ENCODE results near the gene RAB12. TPM values are rescaled to one million over a fixed set of nuclear protein-coding genes. Genes with fewer than 3 reads are reported as not detected.
"Not testable (repeated sequence)": the region's sequence is repeated elsewhere in the genome, so short reads cannot be mapped to it uniquely, and the experiment has no call there.

Gene RAB12, protein sequence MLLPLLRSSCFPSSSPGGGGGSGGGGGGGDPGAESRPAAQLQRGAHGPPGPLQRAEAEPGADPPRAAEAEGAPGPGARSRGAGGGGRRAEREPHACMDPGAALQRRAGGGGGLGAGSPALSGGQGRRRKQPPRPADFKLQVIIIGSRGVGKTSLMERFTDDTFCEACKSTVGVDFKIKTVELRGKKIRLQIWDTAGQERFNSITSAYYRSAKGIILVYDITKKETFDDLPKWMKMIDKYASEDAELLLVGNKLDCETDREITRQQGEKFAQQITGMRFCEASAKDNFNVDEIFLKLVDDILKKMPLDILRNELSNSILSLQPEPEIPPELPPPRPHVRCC
- 30.8 and 35.3 TPM in 2 replicates for total RNA-seq (2014; rRNA removed; shearing (Covaris generic))
- 23.4 and 25.9 TPM in 2 replicates for polyA plus RNA-seq (2015; cell fraction: cytosol; rRNA removed)
- polyA plus RNA-seq (2015; cell fraction: nucleus; rRNA removed), result 36.2 and 48.4 TPM in 2 replicates

DNA sequence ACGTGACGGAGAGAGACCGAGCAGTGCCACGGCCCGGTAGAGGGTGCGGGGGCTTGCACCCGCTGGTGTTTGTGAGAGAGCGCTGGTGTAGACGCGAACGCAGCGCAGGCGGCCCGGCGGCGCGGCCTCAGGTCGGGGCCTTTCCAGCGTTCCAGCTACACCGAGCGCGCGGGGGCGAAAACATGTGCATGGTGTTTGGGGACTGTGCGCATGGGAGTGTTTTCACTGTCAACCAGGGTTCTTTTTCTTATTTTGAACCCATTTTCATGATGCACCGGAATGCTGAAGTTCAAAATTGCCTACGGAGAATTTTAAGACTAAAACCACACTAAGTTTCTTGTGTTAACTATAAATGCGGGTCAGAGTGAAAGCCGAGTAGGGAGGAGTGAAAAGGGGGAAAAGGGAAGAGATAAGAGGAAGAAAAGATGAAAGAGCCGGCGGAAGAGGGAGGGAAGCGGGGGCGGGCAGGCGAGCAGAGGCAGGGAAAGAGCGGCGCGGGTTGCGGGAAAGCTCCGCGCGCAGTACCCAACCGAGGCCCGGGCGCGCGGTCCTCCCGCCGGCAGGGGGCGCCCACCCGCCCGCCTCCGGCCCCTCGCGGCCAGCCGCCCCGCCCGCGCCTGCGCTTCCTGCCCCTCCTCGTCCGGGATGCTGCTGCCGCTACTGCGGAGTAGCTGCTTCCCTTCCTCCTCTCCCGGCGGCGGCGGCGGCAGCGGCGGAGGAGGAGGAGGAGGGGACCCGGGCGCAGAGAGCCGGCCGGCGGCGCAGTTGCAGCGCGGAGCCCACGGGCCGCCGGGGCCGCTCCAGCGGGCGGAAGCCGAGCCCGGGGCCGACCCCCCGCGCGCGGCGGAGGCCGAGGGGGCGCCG is at the start of gene RAB12:
TSS of gene RAB12 (plus strand) at position 643 of the 864 bp plus-strand sequence. CDS start at position 646, 3 bp downstream.
- peak; percentile 76 for DNase-seq (ENCODE audit: low read depth, low spot score)

DNA sequence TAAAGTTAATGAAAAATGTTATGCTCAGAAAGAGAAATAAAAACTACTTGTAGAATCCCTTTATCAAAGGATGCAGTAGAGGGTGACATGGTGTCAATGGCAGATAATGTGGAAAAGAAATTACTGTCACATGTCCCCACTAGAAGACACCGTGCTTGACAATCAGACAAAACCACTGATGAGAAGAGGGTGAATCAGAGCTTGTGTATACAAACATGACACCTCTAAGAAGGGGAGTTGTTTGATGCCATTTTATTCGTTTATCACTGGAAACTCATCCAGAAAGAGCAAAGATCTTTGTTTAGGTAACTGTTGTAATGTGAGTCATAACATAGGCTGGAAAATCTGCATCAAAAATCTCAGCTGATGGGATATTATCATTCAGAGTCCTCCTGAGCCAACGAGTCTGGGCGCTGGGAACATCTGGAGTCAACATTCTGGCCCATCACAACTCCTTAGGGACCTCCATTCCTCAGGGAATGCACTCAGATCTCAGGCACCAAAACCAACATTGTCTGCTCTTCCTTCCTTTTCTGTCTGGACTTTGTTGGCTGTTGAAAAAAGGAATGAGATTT is 49.5 kb upstream of the RAB12 start:
- in situ Hi-C loops (cut with HindIII; ENCODE audit: low pct_unique_long_range_greater_than_20kb, low sequenced_read_pairs), result no loop called here
- DNase-seq (ENCODE audit: low read depth, low spot score), result no peak

More for the DNA sequence above, at the start of gene RAB12:
- in situ Hi-C loops (cut with HindIII; ENCODE audit: low pct_unique_long_range_greater_than_20kb, low sequenced_read_pairs), result no loop called here

DNA sequence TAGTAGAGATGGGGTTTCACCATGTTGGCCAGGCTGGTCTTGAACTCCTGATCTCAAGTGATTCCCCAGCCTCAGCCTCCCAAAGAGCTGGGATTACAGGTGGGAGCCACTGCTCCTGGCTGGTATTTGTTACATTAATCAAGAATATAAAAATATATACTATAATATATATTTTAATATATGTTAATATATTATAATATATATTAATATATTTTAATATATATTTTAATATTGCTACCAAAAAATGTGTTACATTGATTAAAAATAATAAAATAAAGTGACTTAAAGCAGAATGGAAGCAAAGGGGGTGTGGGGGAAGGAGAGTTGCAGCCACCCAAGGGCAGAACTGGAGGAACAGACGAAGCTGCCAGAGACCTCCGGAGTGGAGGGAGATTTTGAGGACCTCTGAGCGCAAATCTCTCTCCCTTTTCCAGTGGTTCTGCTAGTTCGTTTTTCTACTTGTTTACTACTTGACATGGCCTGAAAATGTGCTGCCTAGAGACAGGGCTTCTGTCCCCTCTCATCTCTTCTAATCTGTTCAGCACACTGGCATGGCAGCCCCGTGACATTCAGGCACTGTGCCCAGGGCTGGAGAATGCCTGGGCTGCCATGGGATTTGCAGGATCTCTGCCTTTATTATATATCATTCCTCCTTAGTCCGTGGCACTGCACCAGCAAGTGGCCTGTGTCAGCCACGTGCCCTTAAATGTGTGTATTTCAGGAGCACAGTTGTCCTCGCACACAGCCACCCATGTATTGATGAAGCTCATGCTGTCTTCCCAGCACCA is 47.9 kb upstream of the RAB12 start:
- in situ Hi-C loops (cut with HindIII; ENCODE audit: low pct_unique_long_range_greater_than_20kb, low sequenced_read_pairs), result no loop called here
- no peak for DNase-seq (ENCODE audit: low read depth, low spot score)

DNA sequence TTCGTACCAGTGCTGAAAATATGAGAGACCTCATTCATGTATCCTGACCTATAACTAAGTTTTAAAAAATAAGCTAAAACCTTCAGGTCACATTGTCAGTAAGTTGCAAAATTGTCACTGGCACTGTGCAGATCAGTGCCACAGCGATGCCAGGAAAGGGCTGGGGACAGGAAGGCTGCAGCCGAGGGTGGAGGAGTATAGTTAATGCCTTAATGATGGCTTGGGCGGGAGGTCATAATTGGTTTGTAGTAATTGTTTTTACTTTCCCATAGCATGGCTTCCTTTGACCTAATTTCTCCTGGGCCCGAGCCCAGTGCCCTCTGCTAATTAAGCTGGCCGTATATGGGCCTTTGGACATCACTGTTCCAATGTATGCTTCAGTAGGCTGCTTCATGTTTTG is 47.2 kb upstream of the RAB12 start:
- in situ Hi-C loops (cut with HindIII; ENCODE audit: low pct_unique_long_range_greater_than_20kb, low sequenced_read_pairs), result no loop called here
- DNase-seq (ENCODE audit: low read depth, low spot score), result no peak

DNA sequence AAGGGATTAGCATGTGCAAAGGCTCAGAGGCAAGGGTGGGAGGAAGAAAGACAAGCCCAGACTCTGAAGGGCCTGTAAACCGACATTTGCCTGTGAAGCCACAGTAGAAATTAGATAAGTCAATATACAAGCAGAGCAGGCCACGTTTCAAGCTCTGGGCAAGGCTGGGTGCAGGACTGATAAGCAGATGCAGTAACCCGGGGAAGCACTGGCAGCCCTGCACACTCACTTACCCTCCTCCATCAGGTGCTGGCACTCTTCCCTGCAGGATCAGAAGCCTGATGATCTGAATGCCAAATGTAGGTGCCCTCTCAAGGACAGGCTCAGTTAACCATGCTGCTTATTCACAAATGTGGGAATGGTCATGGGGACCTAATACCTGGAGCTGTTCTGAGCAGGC is 46.3 kb upstream of the RAB12 start:
- no peak for DNase-seq (ENCODE audit: low read depth, low spot score)
- in situ Hi-C loops (cut with HindIII; ENCODE audit: low pct_unique_long_range_greater_than_20kb, low sequenced_read_pairs), result no loop called here

DNA sequence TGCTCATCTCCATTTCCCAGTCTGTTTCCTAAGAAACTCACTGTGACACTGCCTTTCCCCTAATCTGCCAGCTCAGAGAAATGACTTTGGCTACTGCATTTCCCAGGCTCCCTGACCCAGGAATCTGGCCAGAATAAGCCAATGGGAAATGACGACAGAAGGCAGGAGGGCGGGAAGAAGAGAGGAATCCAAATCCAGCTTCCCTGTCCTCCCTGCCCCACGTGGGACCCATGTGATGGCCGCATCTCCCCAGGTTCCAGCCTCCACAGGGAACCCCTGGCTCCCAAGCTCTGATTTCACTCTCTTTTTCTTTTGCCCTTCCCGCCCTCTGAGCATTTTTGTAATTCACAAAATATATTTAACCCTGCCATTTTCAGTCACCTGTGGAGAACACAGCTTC is 37.8 kb upstream of the RAB12 start:
- in situ Hi-C loops (cut with HindIII; ENCODE audit: low pct_unique_long_range_greater_than_20kb, low sequenced_read_pairs), result no loop called here
- DNase-seq (ENCODE audit: low read depth, low spot score), result no peak

DNA sequence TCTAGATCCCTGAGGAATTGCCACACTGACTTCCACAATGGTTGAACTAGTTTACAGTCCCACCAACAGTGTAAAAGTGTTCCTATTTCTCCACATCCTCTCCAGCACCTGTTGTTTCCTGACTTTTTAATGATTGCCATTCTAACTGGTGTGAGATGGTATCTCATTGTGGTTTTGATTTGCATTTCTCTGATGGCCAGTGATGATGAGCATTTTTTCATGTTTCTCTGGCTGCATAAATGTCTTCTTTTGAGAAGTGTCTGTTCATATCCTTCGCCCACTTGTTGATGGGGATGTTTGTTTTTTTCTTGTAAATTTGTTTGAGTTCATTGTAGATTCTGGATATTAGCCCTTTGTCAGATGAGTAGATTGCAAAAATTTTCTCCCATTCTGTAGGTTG is 35.5 kb upstream of the RAB12 start:
- in situ Hi-C loops (cut with HindIII; ENCODE audit: low pct_unique_long_range_greater_than_20kb, low sequenced_read_pairs); DNase-seq (ENCODE audit: low read depth, low spot score): not testable (repeated sequence)

DNA sequence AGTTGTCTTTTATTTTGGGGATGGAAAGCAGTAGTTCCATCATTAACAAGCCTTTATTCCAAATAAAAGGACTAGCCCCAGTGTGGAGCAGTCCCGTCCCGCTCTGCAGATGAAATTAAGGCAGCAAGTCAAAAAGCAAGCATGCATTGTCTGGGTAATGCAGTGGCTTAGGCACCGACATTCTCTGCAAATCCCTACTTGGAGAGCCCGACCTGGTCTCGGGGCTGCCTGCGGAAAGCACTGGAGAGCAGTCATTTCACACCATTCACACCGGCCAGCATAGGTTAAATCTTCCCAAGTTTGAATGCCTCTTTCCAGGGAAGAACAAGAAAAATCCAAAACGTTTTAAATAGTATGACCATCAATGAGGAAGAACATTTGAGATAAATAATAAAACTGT is 24.4 kb upstream of the RAB12 start:
- in situ Hi-C loops (cut with HindIII; ENCODE audit: low pct_unique_long_range_greater_than_20kb, low sequenced_read_pairs), result no loop called here
- no peak for DNase-seq (ENCODE audit: low read depth, low spot score)

DNA sequence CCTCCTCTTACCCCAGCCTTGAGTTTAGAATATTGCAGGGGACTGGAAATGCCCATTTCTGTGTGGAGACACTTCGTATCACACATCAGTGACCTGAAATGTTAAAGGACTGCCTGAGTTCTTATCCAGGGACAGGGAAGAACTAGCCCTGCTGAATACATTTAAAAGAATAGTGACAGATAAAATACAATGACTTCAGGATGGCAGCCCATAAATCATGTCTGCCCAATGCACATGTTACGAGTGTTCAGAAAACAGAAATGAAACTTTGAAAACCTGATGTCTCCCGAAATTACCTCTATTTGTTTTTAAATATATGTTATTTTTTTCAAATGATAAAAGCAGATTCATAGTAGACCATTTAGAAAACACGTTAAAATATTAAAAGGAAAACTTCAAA is 22.3 kb upstream of the RAB12 start:
- DNase-seq (ENCODE audit: low read depth, low spot score), result no peak
- in situ Hi-C loops (cut with HindIII; ENCODE audit: low pct_unique_long_range_greater_than_20kb, low sequenced_read_pairs), result no loop called here

DNA sequence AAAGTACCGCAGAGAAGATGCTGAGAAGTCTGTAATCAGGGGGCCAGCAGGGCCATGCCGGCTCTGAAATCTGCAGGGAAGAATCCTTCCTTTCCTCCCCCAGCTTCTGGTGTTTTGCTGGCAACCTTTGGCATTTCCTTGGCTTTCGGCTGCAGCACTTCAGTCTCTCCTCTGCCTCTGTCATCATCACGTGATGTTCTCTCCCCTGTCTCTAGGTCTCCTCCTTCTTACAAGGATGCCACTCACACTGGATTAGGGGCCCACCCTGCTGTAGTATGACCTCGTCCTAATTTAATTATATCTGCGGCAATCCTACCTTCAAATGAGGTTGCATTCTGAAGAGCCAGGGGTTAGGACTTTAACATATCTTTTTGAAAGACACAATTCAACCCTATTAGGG is 13.8 kb upstream of the RAB12 start:
- in situ Hi-C loops (cut with HindIII; ENCODE audit: low pct_unique_long_range_greater_than_20kb, low sequenced_read_pairs), result no loop called here
- no peak for DNase-seq (ENCODE audit: low read depth, low spot score)

DNA sequence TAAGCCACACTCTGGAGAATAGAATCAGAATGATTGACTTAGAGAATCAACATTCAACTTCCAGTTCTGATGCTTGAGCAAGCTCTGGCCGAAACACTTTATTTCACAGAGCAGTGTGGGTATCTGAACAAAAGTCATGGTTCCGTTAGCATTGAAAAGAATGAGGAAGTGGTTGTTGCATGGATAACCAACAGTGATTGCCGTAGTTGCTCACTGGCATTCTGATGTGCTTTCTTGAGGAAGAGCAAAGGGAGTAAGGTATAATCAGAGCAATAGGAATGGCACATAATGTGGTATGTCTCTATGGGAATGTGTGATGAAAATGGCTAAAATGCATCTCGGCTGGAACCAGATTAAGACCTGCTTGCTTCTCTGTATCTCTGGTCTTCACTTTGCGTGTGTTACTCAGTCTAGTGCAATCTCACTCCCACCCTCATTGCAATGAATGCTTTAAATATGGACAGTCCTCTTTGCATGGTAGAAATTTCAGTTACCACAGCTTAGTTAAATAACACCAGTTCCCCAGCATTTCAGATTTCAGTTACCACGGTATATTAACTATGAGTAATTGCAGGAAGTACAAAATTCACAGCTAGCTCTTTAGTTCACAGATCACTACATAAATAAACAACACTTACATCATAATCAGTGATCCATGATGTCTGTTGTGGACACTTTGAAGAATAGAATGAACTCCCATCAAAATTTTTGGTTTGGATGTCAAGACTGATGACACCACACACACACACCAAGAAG is 7.8 kb upstream of the RAB12 start:
- in situ Hi-C loops (cut with HindIII; ENCODE audit: low pct_unique_long_range_greater_than_20kb, low sequenced_read_pairs), result no loop called here
- no peak for DNase-seq (ENCODE audit: low read depth, low spot score)

DNA sequence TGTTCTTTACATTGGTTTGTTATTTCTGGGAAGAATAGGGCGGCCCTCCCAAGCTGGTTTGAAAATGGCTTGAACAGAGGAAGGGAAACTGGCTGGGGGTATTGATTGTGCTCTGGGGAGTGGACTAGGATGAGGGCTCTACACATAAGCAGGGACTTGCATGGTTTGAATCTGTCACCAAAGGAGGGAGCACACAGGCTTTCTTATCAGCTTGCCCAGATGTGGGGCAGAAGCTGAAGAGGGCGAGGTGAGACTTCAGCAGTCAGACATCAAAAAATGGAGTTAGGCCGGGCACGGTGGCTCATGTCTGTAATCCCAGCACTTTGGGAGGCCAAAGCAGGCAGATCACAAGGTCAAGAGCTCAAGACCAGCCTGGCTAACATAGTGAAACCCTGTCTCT is 7.2 kb upstream of the RAB12 start:
- DNase-seq (ENCODE audit: low read depth, low spot score), result no peak
- in situ Hi-C loops (cut with HindIII; ENCODE audit: low pct_unique_long_range_greater_than_20kb, low sequenced_read_pairs), result no loop called here

DNA sequence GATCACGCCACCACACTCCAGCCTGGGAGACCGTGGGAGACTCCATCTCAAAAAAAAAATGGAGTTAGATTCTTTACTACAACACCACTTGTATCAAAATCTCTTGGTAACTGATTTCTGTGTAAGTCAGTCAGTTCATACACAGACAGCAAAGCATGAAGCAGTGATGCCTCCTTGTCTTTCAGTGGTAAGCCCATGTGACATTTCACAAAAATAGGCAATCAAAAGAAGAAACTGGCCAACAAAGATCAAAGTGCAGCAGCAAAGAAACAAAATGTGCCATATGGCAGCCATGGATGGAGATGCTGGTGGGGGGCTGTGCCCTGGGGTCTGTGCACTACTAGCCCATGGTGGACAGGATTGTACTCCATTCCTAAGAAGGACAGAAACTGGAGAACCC is 6.7 kb upstream of the RAB12 start:
- no peak for DNase-seq (ENCODE audit: low read depth, low spot score)
- in situ Hi-C loops (cut with HindIII; ENCODE audit: low pct_unique_long_range_greater_than_20kb, low sequenced_read_pairs), result no loop called here

DNA sequence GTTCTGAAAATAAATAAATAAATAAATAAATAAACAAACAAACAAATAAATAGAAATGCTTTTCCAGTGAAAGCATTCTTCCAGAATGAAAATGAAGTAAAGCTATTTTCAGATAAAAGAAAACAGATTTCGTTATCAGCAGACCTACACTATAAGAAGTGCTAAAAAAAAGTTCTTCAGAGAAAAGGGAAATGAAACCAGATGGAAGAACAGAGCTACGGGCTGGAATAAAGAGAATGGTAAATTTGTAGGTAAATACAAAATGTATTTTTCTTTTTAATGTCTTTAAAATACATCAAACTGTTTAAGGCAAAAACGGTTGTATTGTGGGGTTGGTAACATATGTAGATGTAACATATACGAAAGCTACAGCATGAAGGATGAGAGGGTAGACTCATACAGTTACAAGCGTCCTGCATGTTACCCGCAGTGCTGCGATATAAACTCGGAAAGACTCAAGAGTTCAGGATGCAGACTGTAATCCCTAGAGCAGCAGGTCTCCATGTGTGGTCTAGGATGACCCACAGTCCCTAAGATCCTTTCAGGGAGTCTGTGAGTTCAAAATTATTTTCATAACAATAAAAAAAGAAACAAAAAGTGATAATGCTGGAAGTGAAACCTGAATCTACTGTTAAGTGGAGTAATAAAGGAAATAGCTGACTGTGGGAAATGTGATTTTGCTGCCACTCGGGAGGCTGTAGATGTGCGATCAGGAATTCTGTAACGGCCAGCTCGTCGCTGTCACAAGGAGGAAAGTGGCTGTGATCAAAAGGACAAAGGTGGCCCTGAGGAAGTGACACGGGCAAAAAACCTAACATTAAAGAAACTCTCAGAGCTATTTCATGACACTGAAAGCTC is 5.3 kb upstream of the RAB12 start:
- in situ Hi-C loops (cut with HindIII; ENCODE audit: low pct_unique_long_range_greater_than_20kb, low sequenced_read_pairs), result no loop called here

DNA sequence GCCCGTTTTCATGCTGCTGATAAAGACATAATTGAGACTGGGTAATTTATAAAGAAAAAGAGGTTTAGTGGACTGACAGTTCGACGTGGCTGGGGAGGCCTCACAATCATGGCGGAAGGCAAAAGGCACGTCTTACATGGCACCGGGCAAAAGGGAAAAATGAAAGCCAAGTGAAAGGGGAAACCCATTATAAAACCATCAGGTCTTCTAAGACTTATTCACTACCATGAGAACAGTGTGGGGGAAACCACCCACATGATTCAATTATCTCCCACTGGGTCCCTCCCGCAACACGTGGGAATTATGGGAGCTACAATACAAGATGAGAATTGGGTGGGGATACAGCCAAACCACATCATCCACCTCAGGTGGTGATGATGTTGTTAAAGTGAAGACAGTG is 3.3 kb upstream of the RAB12 start:
- DNase-seq (ENCODE audit: low read depth, low spot score), result no peak
- in situ Hi-C loops (cut with HindIII; ENCODE audit: low pct_unique_long_range_greater_than_20kb, low sequenced_read_pairs), result no loop called here

More for the DNA sequence above, 5.3 kb upstream of the RAB12 start:
- no peak for DNase-seq (ENCODE audit: low read depth, low spot score)
